ENCODE results near the gene KAT6B.
"Not testable (repeated sequence)": the region's sequence is repeated elsewhere in the genome, so short reads cannot be mapped to it uniquely, and the experiment has no call there.

Gene KAT6B

DNA sequence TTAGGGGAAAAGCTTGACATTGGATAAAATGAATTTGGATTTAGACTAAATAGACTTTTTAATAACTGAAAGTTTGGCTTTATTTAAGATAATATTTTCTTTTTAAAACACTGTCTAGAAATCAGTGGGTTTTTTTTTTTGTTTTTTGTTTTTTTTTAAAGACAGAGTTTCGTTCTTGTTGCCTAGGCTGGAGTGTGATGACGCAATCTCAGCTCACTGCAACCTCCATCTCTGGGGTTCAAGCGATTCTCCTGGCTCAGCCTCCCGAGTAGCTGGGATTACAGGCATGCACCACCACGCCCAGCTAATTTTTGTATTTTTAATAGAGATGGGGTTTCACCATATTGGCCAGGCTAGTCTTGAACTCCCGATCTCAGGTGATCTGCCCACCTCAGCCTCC is 66.9 kb downstream of the KAT6B start:
- DNase-seq, result not testable (repeated sequence)

DNA sequence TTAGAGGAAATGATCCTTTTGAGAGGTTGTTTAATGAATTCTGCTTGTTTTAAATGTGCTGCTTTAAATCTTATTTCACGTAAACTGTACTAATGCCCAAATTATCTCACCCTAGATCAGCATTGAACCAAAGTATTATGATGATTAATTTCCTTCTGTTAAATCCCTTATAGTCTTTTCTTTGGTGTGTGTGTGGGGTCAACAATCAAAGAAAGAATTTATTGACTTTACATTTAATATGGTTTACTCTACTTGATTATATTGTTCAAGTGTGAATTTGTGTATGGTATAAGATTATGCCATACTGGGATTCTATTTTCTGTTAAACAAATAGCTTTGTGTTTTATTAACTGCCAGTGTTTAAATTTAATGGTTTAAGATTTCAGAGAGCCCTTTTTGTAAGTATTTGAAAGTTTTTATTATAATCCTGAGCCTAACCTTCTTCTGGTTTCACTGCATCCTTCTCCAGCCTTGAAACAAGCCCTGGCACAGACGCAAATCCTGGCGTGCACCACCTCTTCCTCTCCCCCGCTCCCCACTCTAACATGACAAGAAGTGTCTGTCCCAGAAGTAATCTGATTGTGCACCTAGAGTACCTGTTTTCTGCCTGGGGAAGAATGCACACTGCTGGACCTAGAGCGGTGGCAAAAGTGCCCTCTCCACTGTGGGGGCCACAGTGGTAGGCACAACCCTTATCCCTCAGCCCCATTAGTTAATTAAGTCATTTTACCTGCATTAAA is 70.6 kb downstream of the KAT6B start:
- DNase-seq, result no peak

- peak in 1 of 2 experiments; percentile 6 for DNase-seq
Measured at GRCh38 chr10:74898201-74898976, 72.0 kb downstream of the KAT6B start.

DNA sequence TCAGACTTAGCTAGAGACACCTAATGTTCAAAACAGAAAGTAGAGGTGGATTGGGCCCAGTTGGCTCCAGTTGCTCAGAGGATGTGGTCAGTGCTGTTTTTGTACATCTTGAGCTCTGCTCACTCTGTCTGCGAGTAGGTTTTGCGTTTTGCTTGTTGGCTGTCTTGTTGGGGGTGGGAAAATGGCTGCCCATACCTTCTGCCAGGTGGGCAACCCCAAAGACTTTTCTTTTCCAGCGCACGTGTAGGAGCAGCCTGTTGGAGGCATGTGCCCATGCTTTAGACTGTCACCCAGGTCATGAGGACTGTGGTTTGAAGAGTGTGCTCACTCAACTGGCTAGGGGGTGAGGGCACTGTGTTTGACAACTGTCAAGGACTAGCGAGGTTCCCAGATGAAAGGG is 73.9 kb downstream of the KAT6B start:
- no peak for DNase-seq

GRCh38 chr10:74901301-74901700 is 74.9 kb downstream of the KAT6B start:
- no peak for DNase-seq

- DNase-seq, result no peak
Measured at GRCh38 chr10:74901867-74902450, 75.6 kb downstream of the KAT6B start.

DNA sequence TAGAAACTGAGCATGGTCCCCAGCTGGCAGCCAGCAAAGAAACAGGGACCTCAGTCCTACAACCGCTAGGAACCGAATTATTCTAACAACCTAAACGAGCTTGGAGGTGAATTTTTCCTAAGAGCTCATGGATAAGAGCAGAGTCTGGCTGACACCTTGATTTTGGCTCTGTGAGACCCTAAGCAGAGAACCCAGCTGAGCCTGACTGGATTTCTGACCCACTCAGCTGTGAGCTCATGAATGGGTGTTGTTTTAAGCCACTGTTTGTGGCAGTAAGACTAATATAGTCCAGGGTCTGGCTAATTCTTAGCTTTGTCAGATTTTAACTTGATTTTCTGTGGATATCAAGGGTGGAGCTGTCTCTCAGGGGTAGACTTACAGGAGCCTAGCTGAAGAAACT is 77.1 kb downstream of the KAT6B start:
- DNase-seq, result no peak

- DNase-seq, result no peak
Measured at GRCh38 chr10:74906611-74907198, 80.3 kb downstream of the KAT6B start.

GRCh38 chr10:74909670-74910069 is 83.3 kb downstream of the KAT6B start:
- DNase-seq, result no peak

DNA sequence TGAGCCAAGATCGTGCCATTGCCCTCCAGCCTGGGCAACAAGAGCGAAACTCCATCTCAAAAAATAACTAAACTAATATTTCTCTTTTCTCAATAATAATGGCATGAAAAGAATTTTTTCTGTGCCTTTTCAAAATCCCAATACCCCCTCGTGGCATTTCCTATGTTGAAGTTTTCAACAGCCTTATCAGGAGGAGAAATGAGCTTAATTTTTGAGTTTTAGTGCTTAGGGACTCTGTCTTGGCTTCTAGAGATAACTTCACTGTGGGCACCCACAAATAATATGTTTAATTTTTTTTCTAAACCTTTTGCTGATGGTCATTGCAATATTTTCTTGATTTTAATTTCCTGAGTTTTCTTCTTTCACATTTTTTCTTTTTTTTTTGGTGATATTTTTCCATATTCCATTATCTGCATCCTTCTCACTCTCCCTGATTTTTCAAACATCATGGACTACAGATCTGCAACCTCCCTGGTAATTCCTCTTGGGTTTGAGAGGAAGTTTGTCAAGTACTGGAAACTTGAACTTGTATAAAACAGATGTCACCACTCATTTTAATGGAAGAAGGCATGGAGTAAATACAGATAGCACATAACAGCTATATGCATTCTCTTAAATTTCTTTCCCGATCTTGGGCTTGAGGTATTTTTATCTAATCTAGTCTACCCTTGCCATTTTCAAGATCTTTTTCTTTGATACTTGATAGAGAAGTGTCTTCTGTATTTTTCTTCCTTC is 84.0 kb downstream of the KAT6B start:
- DNase-seq, result no peak

- DNase-seq, result no peak
Measured at GRCh38 chr10:74910976-74911350, 84.6 kb downstream of the KAT6B start.

DNA sequence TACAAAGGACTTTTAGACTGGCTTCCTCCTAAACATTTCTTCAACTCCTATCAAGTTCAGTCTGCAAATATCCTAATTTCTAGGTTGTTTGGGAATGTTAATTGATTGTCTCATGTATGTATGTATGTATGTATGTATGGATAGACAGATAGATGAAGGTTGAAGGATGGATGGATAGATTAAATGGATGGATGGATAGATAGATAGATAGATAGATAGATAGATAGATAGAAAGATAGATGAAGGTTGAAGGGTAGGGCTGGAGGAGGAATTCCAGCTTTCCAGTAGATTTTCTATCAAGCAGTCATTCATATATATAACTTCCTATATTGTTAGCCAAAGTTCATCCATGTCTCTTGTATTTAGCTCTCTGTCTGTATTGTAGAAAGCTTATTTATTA is 85.8 kb downstream of the KAT6B start:
- DNase-seq, result no peak

DNA sequence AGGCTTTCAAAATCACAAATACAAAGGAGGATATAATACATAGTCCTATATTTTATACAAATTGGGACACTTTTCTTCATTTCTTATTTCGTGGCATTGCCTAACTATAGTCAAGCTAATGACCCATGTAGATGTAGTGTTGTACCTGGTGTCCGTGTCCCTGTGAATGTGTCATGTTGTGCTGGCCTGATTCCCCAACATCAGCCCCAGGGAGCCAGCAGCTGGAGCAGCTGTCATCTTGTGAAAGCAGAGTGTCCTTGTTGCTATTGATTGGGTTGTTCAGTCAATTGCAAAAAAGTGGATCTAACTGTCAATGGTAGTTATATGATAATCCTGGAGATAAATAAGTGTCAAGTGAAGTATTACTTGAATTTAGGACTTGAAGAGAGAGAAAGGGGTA is 86.3 kb downstream of the KAT6B start:
- no peak for DNase-seq

GRCh38 chr10:74913377-74913979 is 87.1 kb downstream of the KAT6B start:
- DNase-seq, result no peak

- no peak for DNase-seq
Measured at GRCh38 chr10:74916283-74916682, 89.9 kb downstream of the KAT6B start.

DNA sequence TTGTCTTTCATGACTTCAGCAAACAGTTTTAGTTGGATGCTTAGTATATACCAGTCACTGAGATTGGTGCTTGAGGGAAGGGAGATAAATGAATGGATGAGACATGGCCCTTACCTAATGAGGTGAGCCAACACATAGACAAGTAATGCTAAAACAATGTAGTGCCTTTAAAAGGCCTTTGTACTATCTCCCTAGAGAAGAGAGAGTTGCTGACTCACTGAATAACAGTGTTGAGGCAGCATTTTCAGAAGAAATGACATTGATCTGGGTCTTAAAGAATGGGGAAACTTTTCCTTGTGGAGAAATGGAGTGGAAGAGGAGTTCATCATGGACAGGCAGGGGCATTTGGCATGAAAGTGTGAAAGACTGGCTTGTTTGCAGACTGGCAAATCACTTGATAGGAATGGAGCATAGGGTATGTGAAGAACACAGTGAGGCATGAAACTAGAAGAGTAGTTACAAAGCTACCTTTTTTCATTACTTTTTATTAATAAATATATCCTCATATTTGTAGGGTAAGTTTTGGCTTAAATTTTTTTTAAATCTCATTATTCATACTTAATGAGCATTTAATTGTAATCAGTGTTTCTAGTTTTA is 91.2 kb downstream of the KAT6B start:
- no peak for DNase-seq

GRCh38 chr10:74919671-74920070 is 93.3 kb downstream of the KAT6B start:
- DNase-seq, result no peak

DNA sequence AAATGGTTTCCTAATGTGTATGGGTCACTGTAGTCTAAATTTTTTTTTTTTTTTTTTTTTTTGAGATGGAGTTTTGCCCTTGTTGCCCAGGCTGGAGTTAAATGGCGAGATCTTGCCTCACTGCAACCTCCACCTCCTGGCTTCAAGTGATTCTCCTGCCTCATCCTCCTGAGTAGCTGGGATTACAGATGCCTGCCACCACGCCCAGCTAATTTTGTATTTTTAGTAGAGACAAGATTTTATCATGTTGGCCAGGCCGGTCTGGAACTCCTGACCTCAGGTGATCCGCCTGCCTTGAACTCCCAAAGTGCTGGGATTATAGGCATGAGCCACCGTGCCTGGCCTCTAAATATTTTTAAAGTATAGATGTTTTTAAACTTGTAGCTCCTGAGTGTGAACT is 94.7 kb downstream of the KAT6B start:
- DNase-seq, result not testable (repeated sequence)

DNA sequence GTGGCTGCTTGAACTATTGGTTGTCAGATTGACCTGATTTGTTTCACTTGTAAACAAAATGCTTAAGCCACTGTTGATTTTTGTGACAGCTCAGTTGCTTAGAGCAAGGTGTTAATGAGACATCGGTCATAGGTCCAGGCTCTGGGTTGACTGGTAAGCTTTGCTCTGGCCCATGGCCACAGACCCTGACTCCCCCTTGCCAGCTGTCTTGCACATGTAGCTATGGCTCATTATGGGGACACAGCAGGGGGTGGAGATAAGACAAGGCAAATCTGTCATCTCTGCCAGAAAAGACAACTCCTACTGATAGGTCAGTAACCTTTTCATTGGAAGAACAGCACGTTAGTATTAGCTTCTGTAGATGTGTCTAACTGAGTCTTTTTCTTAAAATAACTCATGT is 95.3 kb downstream of the KAT6B start:
- no peak for DNase-seq

- no peak for DNase-seq
Measured at GRCh38 chr10:74922921-74923320, 96.5 kb downstream of the KAT6B start.

GRCh38 chr10:74923556-74923955 is 97.2 kb downstream of the KAT6B start:
- DNase-seq, result no peak
